Measurements from ENCODE around the gene BLACAT1.

The BLACAT1 gene

GRCh38 chr1:205455581-205456382 is at the start of gene BLACAT1:
TSS of gene BLACAT1 (minus strand) at chr1:205456045.
- TF ChIP-seq EP300 (IDR thresholded peaks at IDR 0.05; ENCODE audit: borderline replicate concordance) (no peak), EGR1 (IDR thresholded peaks at IDR 0.05) (no peak), RAD21 (IDR thresholded peaks at IDR 0.05; ENCODE audit: low read depth) (no peak), TCF12 (IDR thresholded peaks at IDR 0.05; ENCODE audit: low read depth) (no peak), CEBPB (IDR thresholded peaks at IDR 0.05) (no peak)

GRCh38 chr1:205505076-205505729 is 49.4 kb upstream of the BLACAT1 start:
- no peak for TF ChIP-seq RAD21 (IDR thresholded peaks at IDR 0.05; ENCODE audit: low read depth)
- no peak for TF ChIP-seq REST (IDR thresholded peaks at IDR 0.05; ENCODE audit: low read depth)
- no peak for TF ChIP-seq TEAD4 (IDR thresholded peaks at IDR 0.05)
- TF ChIP-seq ZBTB7A (IDR thresholded peaks at IDR 0.05; ENCODE audit: low read depth), result peak; percentile 23
- no peak for TF ChIP-seq CREB1 (IDR thresholded peaks at IDR 0.05; ENCODE audit: low read depth)
- TF ChIP-seq TCF12 (IDR thresholded peaks at IDR 0.05; ENCODE audit: low read depth), result no peak

- TF ChIP-seq TEAD4 (IDR thresholded peaks at IDR 0.05), result peak; percentile 51; the same call in 1 of the 2 replicates
- peak; percentile 78; the same call in 1 of the 2 replicates for TF ChIP-seq ZBTB7A (IDR thresholded peaks at IDR 0.05; ENCODE audit: low read depth)
- TF ChIP-seq NFIC (IDR thresholded peaks at IDR 0.05), result peak; percentile 57; the same call in 1 of the 2 replicates
- TF ChIP-seq YY1 (IDR thresholded peaks at IDR 0.05; ENCODE audit: low read depth), result 0 out of 2 replicates have a peak, but pooled peaks have one; percentile 5
- TF ChIP-seq TAF1 (IDR thresholded peaks at IDR 0.05; ENCODE audit: low read depth), result no peak; the same call in 1 of the 2 replicates
- no peak for TF ChIP-seq REST (IDR thresholded peaks at IDR 0.05; ENCODE audit: low read depth)
- TF ChIP-seq TCF12 (IDR thresholded peaks at IDR 0.05; ENCODE audit: low read depth), result peak; percentile 68; the same call in 1 of the 2 replicates
- TF ChIP-seq MAX (IDR thresholded peaks at IDR 0.05), result peak; percentile 91
- TF ChIP-seq FOXM1 (IDR thresholded peaks at IDR 0.05; ENCODE audit: borderline replicate concordance, low read depth), result no peak
- peak; percentile 42; the same call in 1 of the 2 replicates for TF ChIP-seq EGR1 (IDR thresholded peaks at IDR 0.05)
- peak; percentile 66; the same call in 1 of the 2 replicates for TF ChIP-seq EP300 (IDR thresholded peaks at IDR 0.05; ENCODE audit: borderline replicate concordance)
These were observed 48.6 kb upstream of the BLACAT1 start, which contains the start of gene CDK18 for GRCh38 chr1:205504311-205505075. TSS of gene CDK18 (plus strand) at chr1:205504669. CDS start at chr1:205523168, 18,499 bp downstream.

GRCh38 chr1:205502992-205503391 is 47.1 kb upstream of the BLACAT1 start:
- no peak for TF ChIP-seq USF1 (IDR thresholded peaks at IDR 0.05)
- TF ChIP-seq RAD21 (IDR thresholded peaks at IDR 0.05; ENCODE audit: low read depth), result no peak
- no peak for TF ChIP-seq MAX (IDR thresholded peaks at IDR 0.05)
- no peak for TF ChIP-seq EP300 (IDR thresholded peaks at IDR 0.05; ENCODE audit: borderline replicate concordance)
- no peak for TF ChIP-seq FOXM1 (IDR thresholded peaks at IDR 0.05; ENCODE audit: borderline replicate concordance, low read depth)
- TF ChIP-seq NFIC (IDR thresholded peaks at IDR 0.05), result no peak
- TF ChIP-seq TCF12 (IDR thresholded peaks at IDR 0.05; ENCODE audit: low read depth), result no peak
- no peak for TF ChIP-seq TAF1 (IDR thresholded peaks at IDR 0.05; ENCODE audit: low read depth)
- TF ChIP-seq CEBPB (IDR thresholded peaks at IDR 0.05), result no peak
- TF ChIP-seq CREB1 (IDR thresholded peaks at IDR 0.05; ENCODE audit: low read depth), result no peak
- TF ChIP-seq TEAD4 (IDR thresholded peaks at IDR 0.05), result no peak
- no peak for TF ChIP-seq REST (IDR thresholded peaks at IDR 0.05; ENCODE audit: low read depth)
- no peak for TF ChIP-seq YY1 (IDR thresholded peaks at IDR 0.05; ENCODE audit: low read depth)
- TF ChIP-seq ZBTB7A (IDR thresholded peaks at IDR 0.05; ENCODE audit: low read depth), result no peak
- no peak for TF ChIP-seq EGR1 (IDR thresholded peaks at IDR 0.05)
